K562 (cell line): ENCODE data around the gene AOC3. TPM values are rescaled to one million over a fixed set of nuclear protein-coding genes. Genes with fewer than 3 reads are reported as not detected.

Experiments
- ATAC-seq: fragments of 200-7000 bp; cut with Tn5 transposase; 3 replicates; pipeline ENCODE4 v1.9.1; 2020; ENCODE audit warnings: moderate library complexity
- BruUV-seq: library from RNA; stranded (reverse); fragments of 400-500 nt; replicated peaks from 2 replicates; lab custom pipeline; 2021; lab: Mats Ljungman, UMichigan
- CTCF ChIA-PET: fragments of 300-600 bp; formaldehyde crosslinking; extraction: SDS; loops from one replicate; lab custom pipeline; 2021; ENCODE audit warnings: low intra/inter-chr PET ratio; lab: Yijun Ruan, JAX
- POLR2A ChIA-PET: fragments of 300-600, 350-650 bp; sonication (Branson Sonifier 250); formaldehyde crosslinking; extraction: SDS; loops from one replicate; lab custom pipeline; 2021; ENCODE audit warnings: antibody characterized with exemption, inconsistent platforms; lab: Yijun Ruan, JAX
- DNase-seq, 4 experiments: peaks; one replicate each; pipeline versions ENCODE4 v3.0.0 to v3.0.0-alpha.2; 2011 to 2018; ENCODE audit warnings: low spot score in 3 of 4, mixed read lengths in 3 of 4; ENCODE audit errors: extremely low read depth in 1 of 4
- FAIRE-seq: peaks from 2 replicates; lab custom pipeline; 2011; peaks lifted over from hg19 to GRCh38; lab: Jason Lieb, UNC
- H2AFZ ChIP-seq: 2 replicates; pipeline ENCODE4 v1.6.0; 2011; ENCODE audit warnings: low read depth, low read length, control low read depth, inconsistent platforms
- H3K27ac ChIP-seq: fragments of 200-600 bp; 3 replicates; pipeline ENCODE4 v1.8.0; 2011; ENCODE audit warnings: low read depth, mild to moderate bottlenecking, control low read depth, inconsistent platforms, low read length, moderate library complexity, mixed read lengths; ENCODE audit errors: extremely low read depth
- H3K27me3 ChIP-seq, 2 experiments: fragments of 300-600 bp in 1 of 2; 2 replicates in 1 of 2; 3 replicates in 1 of 2; pipeline versions ENCODE4 v1.6.0 to v1.8.0; 2011; ENCODE audit warnings: inconsistent platforms in 2 of 2, low read length in 2 of 2, mild to moderate bottlenecking in 1 of 2, mixed read lengths in 1 of 2, moderate library complexity in 1 of 2; ENCODE audit not compliant: control insufficient read depth in 2 of 2, insufficient read depth in 2 of 2
- H3K36me3 ChIP-seq: fragments of 300-600 bp; 3 replicates; pipeline ENCODE4 v1.8.0; 2011; ENCODE audit warnings: mild to moderate bottlenecking, low read length, inconsistent platforms; ENCODE audit not compliant: control insufficient read depth, insufficient read depth
- H3K4me1 ChIP-seq, 2 experiments: fragments of 200-600 bp in 1 of 2; replicated peaks in 1 of 2; 2 replicates in 1 of 2; 3 replicates in 1 of 2; pipeline versions ENCODE4 v1.5.1 to v1.8.0; 2011; ENCODE audit warnings: inconsistent platforms in 2 of 2, low read length in 2 of 2, mild to moderate bottlenecking in 1 of 2, mixed read lengths in 1 of 2, moderate library complexity in 1 of 2; ENCODE audit not compliant: control insufficient read depth in 2 of 2, insufficient read depth in 2 of 2
- H3K4me2 ChIP-seq: 2 replicates; pipeline ENCODE4 v1.6.1; 2011; ENCODE audit warnings: low read length, control low read depth, inconsistent platforms, mixed read lengths; ENCODE audit not compliant: insufficient read depth
- H3K4me3 ChIP-seq: fragments of 200-600 bp; sonication (generic), shearing (Covaris generic); 2 replicates; pipeline ENCODE4 v1.5.1; 2016; ENCODE audit warnings: control low read depth, inconsistent platforms
- H3K79me2 ChIP-seq: fragments of 200-600 bp; 3 replicates; pipeline ENCODE4 v1.8.0; 2011; ENCODE audit warnings: low read length, inconsistent platforms; ENCODE audit not compliant: control insufficient read depth, insufficient read depth
- H3K9ac ChIP-seq, 2 experiments: 2 replicates each; pipeline versions ENCODE4 v1.6.0 to v1.6.1; 2011; ENCODE audit warnings: low read depth in 2 of 2, low read length in 2 of 2, control low read depth in 1 of 2, inconsistent platforms in 1 of 2, mild to moderate bottlenecking in 1 of 2, mixed read lengths in 1 of 2; ENCODE audit not compliant: insufficient read depth in 1 of 2
- H3K9me1 ChIP-seq: one replicate; pipeline ENCODE4 v1.6.0; 2011; ENCODE audit warnings: inconsistent platforms, mild to moderate bottlenecking, low read length, moderate library complexity; ENCODE audit not compliant: control insufficient read depth, insufficient read depth
- H3K9me3 ChIP-seq: replicated peaks from 2 replicates; pipeline ENCODE4 v1.5.1; 2011; ENCODE audit warnings: low read depth, low read length, inconsistent platforms; ENCODE audit not compliant: control insufficient read depth, insufficient read depth
- H4K20me1 ChIP-seq: replicated peaks from 2 replicates; pipeline ENCODE4 v1.6.1; 2011; ENCODE audit warnings: low read length, inconsistent platforms, mixed read lengths; ENCODE audit not compliant: control insufficient read depth, insufficient read depth
- ARID4B ChIP-seq: sonication (generic); formaldehyde crosslinking; IDR thresholded peaks from 2 replicates; pipeline ENCODE4 v1.8.0; 2022; ENCODE audit warnings: mild to moderate bottlenecking, missing genetic modification reagents
- BACH1 ChIP-seq: fragments of 200-800 bp; sonication (Bioruptor generic); IDR thresholded peaks from 2 replicates; pipeline ENCODE4 v1.6.1; 2016; ENCODE audit warnings: missing genetic modification characterization, missing compliant biosample characterization
- FOXA3 ChIP-seq, 2 experiments: fragments of 450-650 bp in 1 of 2; sonication (generic) in 1 of 2; formaldehyde crosslinking; IDR thresholded peaks in 1 of 2; conservative IDR thresholded peaks in 1 of 2; 2 replicates each; pipeline versions ENCODE4 v1.4.0 to v1.8.0; 2020 to 2022; ENCODE audit warnings: mild to moderate bottlenecking in 2 of 2, missing genetic modification reagents in 1 of 2
- GATAD2B ChIP-seq: fragments of 450-650 bp; IDR thresholded peaks from 2 replicates; pipeline ENCODE4 v1.6.1; 2017; ENCODE audit warnings: mild to moderate bottlenecking, borderline replicate concordance
- PRMT5 ChIP-seq: sonication (generic); formaldehyde crosslinking; IDR thresholded peaks from 2 replicates; pipeline ENCODE4 v1.5.0; 2020; ENCODE audit warnings: missing genetic modification reagents
- RBM25 ChIP-seq: fragments of 200-400 bp; formaldehyde crosslinking; IDR thresholded peaks from 2 replicates; pipeline ENCODE4 v1.6.1; 2018; ENCODE audit warnings: low read length, low read depth, moderate library complexity; ENCODE audit not compliant: severe bottlenecking
- U2AF2 ChIP-seq: fragments of 200-400 bp; formaldehyde crosslinking; optimal IDR thresholded peaks from 2 replicates; pipeline ENCODE3; 2017; ENCODE audit warnings: low read depth, mild to moderate bottlenecking, low read length
- WGBS: fragments of 100-300 bp; shearing (Covaris generic); methylation state at CpG from one replicate; pipeline ENCODE4 v1.1.6; 2016; ENCODE audit warnings: low coverage, mixed read lengths; ENCODE audit not compliant: insufficient coverage; ENCODE audit errors: missing lambda C conversion rate; 5-methylcytosine and 5-hydroxymethylcytosine counted together
- in situ Hi-C: fragments of 300-500 bp; cut with MboI; formaldehyde crosslinking; loops from 4 replicates; pipeline ENCODE4 v1.15.0; 2018; ENCODE audit warnings: inconsistent platforms, mixed read lengths
- intact Hi-C: fragments of 100-400 bp; cut with micrococcal nuclease; formaldehyde crosslinking; loops from 2 replicates; pipeline ENCODE4 v1.14.2; 2022
- polyA plus RNA-seq, 8 experiments: library from polyadenylated mRNA; depleted of rRNA in 4 of 8; stranded (reverse) in 5 of 8; unstranded in 3 of 8; fragments of >200 nt; fragmentation: Nextera tagmentation in 2 of 8; fragmentation: Illumina TruSeq in 1 of 8; extraction: Ambion mirVana in 2 of 8; extraction: Trizol in 1 of 8; gene quantifications; 2 replicates each; pipeline versions ENCODE4 v1.2.1 to v1.2.3, GENCODE V29; 2011 to 2014; ENCODE audit warnings: inconsistent platforms in 1 of 8, missing spikeins in 1 of 8
- total RNA-seq, 7 experiments: library from RNA; depleted of rRNA in 6 of 7; stranded (reverse); fragments of >200 nt in 6 of 7; fragmentation: Illumina TruSeq in 2 of 7; extraction: Trizol in 2 of 7; gene quantifications; 2 replicates each; pipeline versions ENCODE4 v1.2.1 to v1.2.3, GENCODE V29; 2011 to 2021; ENCODE audit warnings: low replicate concordance in 1 of 7

AOC3 gene
- total and polyA plus RNA-seq, 9 of the 15 experiments (the other 6 are each of a cell fraction or from before 2014, with no cell fraction given): 0.09 to 0.42 (median 0.22) TPM; not detected in 3

DNA sequence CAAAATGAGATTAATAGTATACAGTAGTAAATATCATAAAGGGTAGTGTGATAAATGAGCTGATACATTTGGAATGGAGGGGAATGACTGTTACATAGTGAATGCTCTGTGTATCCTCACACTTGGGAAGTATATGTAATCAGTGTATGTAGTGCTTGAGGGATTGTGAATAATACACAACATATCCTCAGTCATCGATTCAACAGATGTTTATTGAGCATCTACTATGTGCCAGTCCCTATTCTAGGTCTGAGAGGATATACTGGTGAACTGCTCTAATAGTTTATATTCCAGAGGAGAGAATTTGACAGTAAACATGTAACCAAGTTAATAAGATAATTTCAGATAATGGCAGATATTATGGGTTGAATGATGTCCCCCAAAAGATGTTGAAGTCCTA lies 23.5 kb upstream of the AOC3 start:
- ATAC-seq (no peak), DNase-seq (no peak)
- in situ Hi-C loops: no loop called here
- POLR2A ChIA-PET: interaction anchor here (0.6 kb wide), 1 partner anchor 137 kb away, joined by 3 read pairs; the partner anchor contains the start of gene AARSD1
- H3K4me3 ChIP-seq: no peak overlapping the region
- H3K36me3 ChIP-seq: peaks cover 4% of the 10 kb centered on the region; the same call in 2 of the 3 replicates
- H3K9ac ChIP-seq: no peak overlapping the region
- no peak overlapping the region for H3K4me2 ChIP-seq
- H3K9me1 ChIP-seq: no peaks in the 10 kb centered on the region
- no TSS peak for BruUV-seq
- TF ChIP-seq GATAD2B: no peak
- TF ChIP-seq RBM25: peak; percentile 66
- TF ChIP-seq, all 486 proteins: peak for 1
- Histone ChIP-seq H3K27me3 (no peaks in the 10 kb centered on the region), H3K4me1 (peaks cover 6 to 21% of the 10 kb centered on the region in 2 experiments; a peak in 3 of 5 replicates), H4K20me1 (no peaks in the 10 kb centered on the region), H3K79me2 (peaks cover 18% of the 10 kb centered on the region), H3K9me3 (no peaks in the 10 kb centered on the region), H3K27ac (no peak overlapping the region), H2AFZ (no peak overlapping the region)
- FAIRE-seq: no peak
- WGBS: 59% methylated on average over 1 of the region's 1 CpG
- intact Hi-C loops: no loop called here
- CTCF ChIA-PET: no interaction called here

DNA sequence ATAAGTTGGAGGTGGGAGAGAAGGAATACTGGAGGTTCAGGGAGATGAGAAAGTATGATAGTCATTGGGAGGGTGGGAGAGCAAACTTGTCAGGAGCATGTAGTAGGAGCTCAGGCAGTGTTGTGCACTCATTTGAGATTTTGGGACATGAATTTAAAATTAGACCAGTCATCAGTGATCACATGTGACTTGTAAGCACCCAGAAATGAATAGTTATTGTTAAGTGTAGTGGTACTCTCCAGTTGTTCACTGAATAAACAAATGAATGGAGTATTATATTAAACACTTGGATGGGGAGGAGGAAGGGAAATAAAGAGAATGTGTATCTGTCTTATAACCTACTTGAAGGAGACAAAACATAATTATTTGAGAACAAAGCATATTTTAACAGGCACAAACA lies 20.0 kb upstream of the AOC3 start:
- H3K36me3 ChIP-seq: peaks cover 20% of the 10 kb centered on the region
- ChIA-PET POLR2A (interaction anchor here (0.6 kb wide), 1 partner anchor 12 kb away, joined by 3 read pairs; no protein-coding TSS in a partner anchor), CTCF (no interaction called here)
- H3K27ac ChIP-seq: no peak overlapping the region
- H3K9ac ChIP-seq: peak overlapping the region in 1 of 2 experiments; percentile 3; a peak in 1 of 4 replicates
- H3K4me2 ChIP-seq: no peak overlapping the region
- intact Hi-C loops: no loop called here
- no peaks in the 10 kb centered on the region for H3K9me3 ChIP-seq
- no peak for TF ChIP-seq ARID4B
- no peak for TF ChIP-seq PRMT5
- TF ChIP-seq U2AF2: no peak
- no peak for TF ChIP-seq FOXA3 (CRISPR knock-in tag; conservative IDR thresholded peaks at IDR 0.05 in 1 of 2, IDR thresholded peaks at IDR 0.05 in 1 of 2)
- no peak for TF ChIP-seq BACH1 (tag)
- TF ChIP-seq, all 486 proteins: peak for 0
- DNase-seq (no peak), FAIRE-seq (no peak), ATAC-seq (no peak)
- H3K27me3 ChIP-seq: no peaks in the 10 kb centered on the region
- in situ Hi-C loops: no loop called here
- H2AFZ ChIP-seq: no peak overlapping the region
- H3K79me2 ChIP-seq: peaks cover 37% of the 10 kb centered on the region
- H3K9me1 ChIP-seq: no peaks in the 10 kb centered on the region
- H4K20me1 ChIP-seq: 0 out of 2 replicates have a peak, but pooled peaks cover 5% of the 10 kb centered on the region
- peaks cover 3 to 14% of the 10 kb centered on the region in 2 experiments; a peak in 4 of 5 replicates for H3K4me1 ChIP-seq
- no peak overlapping the region for H3K4me3 ChIP-seq
- BruUV-seq: no TSS peak
